NCI-H1105 (cell line): Measurements from ENCODE around the gene GPRC5A.

ENCODE experiments used
- DNase-seq: peaks from one replicate; lab custom pipeline; 2025; lab: John Stamatoyannopoulos, UW

GPRC5A gene

DNA sequence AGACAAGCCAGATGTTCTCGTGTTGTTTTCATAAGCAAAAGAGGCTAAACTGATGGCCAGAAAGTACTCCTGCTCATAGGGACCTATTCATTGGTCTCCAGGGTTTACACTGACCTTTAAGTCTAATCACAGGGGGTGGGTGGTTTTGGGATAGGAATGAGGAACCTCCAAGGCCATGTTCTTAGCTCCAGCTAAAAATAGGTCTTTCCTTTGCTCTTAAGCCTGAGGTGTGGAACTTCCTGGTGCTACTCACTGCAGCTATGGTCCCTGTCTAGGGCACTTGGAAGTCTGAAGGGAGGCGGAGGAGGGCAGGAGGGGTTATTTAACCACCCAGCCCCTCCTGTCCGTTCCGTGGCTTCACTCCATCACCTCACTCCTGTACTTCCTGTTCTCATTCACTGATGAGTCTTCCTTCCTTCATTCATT lies 18.6 kb downstream of the GPRC5A start:
- no peak for DNase-seq

- DNase-seq: no peak
Measured at GRCh38 chr12:12912711-12913110, 21.3 kb downstream of the GPRC5A start.

GRCh38 chr12:12915656-12916055 lies 24.3 kb downstream of the GPRC5A start:
- DNase-seq: no peak

DNA sequence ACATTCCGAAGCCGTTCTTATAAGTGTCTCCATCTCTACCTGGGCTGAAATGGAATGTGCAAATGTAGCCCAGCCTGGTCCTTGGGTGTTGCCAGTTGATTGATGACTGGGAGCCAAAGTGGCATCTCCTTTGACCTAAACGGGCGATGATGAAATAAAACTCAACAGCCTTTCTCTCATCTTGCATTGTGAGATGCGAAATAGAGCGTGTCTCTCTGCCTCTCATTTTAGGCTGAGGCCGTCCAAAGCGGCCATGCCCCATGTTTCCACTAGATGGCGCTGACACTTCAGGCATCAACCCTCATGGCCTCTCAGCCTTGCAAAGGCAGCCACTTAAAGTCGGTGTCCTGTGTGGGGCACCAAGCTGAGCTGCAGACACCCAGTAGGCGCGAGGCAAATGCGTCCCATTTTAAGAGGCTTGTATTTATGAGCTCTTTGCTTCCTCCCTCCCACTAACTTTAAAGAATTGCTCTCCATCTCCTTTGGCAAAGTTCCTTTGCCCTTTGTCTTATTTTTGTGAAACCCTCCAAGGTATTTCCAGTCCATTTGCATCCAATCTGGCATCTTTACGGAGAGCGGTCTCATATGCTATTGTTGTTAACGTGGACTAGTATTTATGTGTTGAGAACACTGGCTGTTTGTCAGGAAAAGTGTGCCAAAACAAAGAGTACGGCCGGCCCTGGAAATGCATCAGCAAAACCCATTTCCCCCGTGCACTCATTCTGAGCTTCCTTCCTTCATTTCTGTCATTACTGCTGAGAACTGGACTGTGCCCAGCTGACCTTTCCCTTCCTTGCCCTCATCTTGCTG lies 25.0 kb downstream of the GPRC5A start:
- DNase-seq: peak; percentile 87

- no peak for DNase-seq
Measured at GRCh38 chr12:12917517-12917916, 26.2 kb downstream of the GPRC5A start.

DNA sequence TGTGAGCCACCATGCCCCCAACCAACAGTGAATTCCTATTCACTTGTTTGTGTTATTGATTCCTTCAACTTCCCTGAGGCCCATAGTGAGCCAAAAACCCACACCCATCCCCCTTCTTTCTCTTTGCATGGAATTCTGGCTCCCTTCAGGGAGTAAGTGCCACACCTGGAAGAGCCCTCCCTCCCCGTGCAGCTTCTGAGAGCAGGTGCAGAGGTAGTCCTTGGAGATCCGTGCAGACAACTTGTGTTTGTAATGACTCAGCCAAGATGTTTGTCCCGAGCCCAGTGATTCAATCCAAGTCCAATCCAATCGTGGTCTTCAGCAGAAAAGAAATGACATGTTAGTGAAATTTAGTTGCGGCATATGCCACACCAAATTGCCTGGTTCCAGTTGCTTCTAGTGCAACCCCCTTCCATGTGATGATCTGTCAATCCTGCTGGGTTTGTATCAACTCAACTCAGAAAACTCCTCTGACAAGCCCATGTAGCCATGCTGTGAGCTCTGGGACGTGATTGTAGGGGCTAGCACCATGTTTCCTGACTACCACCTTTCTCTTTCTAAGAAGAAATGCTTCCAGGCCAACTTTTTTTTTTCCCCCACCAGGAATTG lies 27.5 kb downstream of the GPRC5A start:
- no peak for DNase-seq

GRCh38 chr12:12919666-12920435 lies 28.5 kb downstream of the GPRC5A start:
- no peak for DNase-seq

DNA sequence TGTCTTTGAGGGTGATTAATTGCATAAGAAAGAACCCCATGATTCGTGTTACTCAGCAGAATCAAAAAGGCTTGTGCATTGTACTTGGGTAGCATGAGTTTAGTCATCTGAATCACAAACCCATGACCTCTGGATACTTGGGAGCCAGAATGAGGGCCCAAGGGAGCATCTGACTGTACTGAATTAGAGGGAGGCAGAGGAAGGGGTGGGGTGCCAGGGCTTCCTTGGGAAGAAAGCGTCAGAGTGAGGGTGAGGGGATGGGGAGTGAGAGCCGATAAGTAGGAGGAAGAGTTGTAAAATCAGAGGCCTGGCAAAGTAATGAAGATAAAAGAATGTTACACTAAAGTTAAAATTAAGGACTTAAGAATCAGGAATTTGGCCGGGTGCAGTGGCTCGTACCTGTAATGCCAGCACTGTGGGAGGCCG lies 30.8 kb downstream of the GPRC5A start:
- DNase-seq: no peak

DNA sequence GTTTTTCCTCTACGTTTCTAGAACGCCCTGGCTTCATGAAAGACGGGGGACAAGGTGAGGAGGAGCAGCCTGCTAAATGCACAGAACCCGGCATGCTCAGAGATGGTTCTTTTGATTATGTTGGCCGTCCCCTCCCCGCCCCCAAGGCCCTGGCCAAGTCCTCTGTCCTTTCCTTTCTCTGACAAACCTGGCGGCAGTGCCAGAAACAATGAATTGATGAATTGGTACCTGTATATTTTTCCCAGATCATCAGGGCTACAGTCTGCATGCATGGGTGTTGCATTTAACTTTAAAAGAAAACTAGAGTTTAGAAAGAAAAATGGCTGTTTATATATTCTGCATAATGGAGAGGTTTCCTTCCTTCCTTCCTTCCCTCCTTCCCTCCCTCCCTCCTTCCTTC lies 31.6 kb downstream of the GPRC5A start:
- DNase-seq: no peak

DNA sequence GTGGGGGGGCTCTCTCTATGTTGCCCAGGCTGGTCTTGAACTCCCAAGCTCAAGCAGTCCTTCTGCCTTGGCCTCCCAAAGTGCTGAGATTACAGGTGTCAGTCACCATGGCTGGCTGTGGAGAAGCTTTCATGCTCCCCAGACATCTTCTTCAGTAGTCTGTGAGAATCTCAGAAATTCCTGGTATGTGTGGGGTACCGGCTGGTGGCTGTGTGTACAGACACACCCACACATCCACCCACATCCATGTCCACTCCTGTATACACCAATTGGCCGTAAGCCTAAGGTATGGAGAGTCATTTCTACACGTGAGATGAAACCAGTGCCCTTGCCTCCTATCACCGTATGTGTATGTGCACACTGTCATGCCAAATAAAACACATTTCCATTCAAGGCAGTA lies 32.8 kb downstream of the GPRC5A start:
- no peak for DNase-seq

- no peak for DNase-seq
Measured at GRCh38 chr12:12925388-12925787, 34.0 kb downstream of the GPRC5A start.

- no peak for DNase-seq
Measured at GRCh38 chr12:12926571-12927071, 35.3 kb downstream of the GPRC5A start.

- DNase-seq: peak; percentile 91
Measured at GRCh38 chr12:12927211-12928079, 36.1 kb downstream of the GPRC5A start.

DNA sequence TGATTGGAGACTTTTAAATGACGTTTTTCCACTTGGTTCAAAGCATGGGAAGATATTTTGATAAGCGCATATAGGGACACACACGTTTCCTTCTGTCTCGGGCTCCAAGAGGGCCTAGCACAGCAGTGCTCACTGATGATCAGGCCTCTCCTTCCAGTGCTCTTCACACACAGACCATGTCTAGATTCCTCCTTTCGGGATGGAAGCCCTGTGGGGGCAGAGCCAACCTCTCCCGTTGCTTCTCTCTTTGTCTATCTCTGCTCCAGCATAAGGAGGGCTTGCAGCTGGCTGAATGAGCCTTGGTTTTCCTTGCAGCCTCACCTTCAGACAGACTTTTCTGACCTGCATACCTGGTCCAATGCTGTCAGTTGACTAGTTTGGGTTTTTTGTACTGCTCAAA lies 38.3 kb downstream of the GPRC5A start:
- no peak for DNase-seq

- DNase-seq: no peak
Measured at GRCh38 chr12:12930633-12931219, 39.4 kb downstream of the GPRC5A start.

DNA sequence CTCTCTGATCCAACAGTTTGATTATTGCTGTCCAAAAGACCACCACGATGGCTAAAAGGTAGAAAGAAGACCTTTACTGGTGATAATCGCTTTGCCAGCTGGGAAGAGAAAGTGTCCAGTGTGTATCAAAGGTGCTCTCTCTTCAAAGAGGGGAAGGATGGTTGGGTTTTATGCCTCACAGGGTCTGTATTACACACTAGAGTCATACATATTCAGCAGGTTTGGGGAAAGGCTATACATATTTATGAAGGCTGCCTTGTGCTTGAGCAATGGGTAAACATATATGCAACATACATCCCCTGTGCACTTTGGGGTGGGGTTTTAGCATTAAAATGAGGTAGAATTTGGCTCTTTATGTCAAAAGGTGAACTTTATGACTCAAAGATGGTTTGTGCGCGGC lies 42.4 kb downstream of the GPRC5A start:
- no peak for DNase-seq

GRCh38 chr12:12934556-12934955 lies 43.2 kb downstream of the GPRC5A start:
- DNase-seq: no peak

DNA sequence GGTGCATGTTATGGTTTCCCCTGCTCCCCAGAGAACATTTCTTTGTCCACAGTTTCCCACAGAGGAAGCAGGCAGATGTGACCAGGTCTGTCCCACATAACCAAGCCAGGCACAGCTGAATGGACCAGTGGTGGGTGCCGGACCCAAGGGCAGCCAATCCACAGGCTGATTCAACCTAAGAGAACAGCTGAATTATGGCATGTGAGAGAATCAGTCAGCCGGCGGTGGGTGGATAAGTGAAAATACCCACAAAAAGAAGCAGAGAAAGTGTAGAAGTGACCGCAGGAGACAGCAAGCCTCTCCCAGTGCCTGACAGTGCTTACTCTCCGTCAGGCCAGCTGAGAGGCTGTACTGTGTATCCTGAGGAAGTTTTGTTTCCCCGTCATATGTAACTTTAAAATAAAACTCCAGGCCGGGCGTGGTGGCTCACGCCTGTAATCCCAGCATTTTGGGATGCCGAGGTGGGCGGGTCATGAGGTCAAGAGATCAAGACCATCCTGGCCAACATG lies 45.7 kb downstream of the GPRC5A start:
- no peak for DNase-seq

DNA sequence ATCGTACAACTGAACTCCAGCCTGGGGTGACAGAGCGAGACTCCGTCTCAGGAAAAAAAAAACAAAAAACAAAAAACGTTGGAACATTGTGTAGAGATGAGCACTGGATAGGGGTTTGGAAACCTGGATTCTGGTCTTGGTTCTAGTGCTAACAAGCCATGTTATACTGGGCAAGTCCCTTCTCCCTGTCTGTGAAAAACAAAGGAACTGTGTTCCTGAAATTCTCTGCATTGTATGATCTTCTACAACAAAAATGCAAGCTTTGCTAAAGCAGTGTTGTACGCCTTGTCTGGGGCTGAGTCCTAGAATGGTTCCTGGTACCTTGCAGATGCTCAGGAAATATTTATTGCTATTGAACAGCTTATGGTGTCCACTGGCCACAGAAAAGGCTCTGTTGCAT lies 47.2 kb downstream of the GPRC5A start:
- DNase-seq: no peak

- no peak for DNase-seq
Measured at GRCh38 chr12:12939888-12940287, 48.5 kb downstream of the GPRC5A start.
